ENCODE measurements around the gene SAMD14. TPM values are rescaled to one million over a fixed set of nuclear protein-coding genes. Genes with fewer than 3 reads are reported as not detected.

Gene SAMD14
- total RNA-seq, 1 donor from 2014 or later: 27.6 TPM

DNA sequence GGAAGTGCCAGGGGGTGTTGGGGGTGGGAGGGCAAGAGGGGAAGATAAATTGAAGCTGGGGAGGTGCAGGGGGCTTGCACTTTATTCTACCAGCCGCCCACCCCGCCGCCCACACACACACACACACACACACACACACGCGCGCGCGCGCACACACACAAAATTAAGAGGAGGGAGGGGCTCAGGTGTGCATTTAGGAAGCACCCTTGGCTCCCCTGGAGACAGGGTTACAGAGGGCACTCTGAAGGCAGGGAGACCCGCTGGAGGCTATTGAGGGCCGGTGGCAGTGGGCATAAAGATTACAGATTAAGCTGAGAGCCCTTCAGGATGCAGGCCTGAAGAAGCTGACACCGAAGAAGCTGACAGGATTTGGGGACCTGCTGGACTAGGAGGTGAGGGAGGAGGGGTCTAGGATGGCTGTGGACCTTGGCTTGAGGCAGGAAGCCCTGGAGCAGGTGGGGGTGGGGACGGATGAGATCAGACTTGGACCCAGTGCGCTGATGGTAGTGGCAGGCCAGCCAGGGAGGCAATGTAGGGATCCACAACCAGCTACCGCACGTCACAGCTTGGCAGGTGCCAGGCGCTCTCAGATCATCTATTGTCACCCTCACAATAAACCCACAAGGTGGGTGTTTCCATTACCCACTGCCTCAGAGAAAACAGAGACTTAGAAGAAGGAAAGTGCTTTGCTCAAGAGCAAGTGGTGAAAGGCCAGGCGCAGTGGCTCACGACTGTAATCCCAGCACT lies 772 bp upstream of the SAMD14 start:
- peaks cover 3% of the 10 kb centered on the region for H3K36me3 Mint-ChIP-seq (ENCODE audit: low read depth)
- TF ChIP-seq, protein P1, sequence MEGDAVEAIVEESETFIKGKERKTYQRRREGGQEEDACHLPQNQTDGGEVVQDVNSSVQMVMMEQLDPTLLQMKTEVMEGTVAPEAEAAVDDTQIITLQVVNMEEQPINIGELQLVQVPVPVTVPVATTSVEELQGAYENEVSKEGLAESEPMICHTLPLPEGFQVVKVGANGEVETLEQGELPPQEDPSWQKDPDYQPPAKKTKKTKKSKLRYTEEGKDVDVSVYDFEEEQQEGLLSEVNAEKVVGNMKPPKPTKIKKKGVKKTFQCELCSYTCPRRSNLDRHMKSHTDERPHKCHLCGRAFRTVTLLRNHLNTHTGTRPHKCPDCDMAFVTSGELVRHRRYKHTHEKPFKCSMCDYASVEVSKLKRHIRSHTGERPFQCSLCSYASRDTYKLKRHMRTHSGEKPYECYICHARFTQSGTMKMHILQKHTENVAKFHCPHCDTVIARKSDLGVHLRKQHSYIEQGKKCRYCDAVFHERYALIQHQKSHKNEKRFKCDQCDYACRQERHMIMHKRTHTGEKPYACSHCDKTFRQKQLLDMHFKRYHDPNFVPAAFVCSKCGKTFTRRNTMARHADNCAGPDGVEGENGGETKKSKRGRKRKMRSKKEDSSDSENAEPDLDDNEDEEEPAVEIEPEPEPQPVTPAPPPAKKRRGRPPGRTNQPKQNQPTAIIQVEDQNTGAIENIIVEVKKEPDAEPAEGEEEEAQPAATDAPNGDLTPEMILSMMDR (IDR thresholded peaks at IDR 0.05): no peak
- H3K27ac Mint-ChIP-seq (ENCODE audit: unreplicated experiment): peak overlapping the region; percentile 69
- no peaks in the 10 kb centered on the region for H3K27me3 Mint-ChIP-seq (ENCODE audit: low read depth)
- peak overlapping the region; percentile 71 for H3K4me3 Mint-ChIP-seq (ENCODE audit: unreplicated experiment)
- H3K9me3 Mint-ChIP-seq (ENCODE audit: low read depth): no peaks in the 10 kb centered on the region
- no peak for DNase-seq (ENCODE audit: low spot score)
- peaks cover 52% of the 10 kb centered on the region for H3K4me1 Mint-ChIP-seq (ENCODE audit: low read depth)

DNA sequence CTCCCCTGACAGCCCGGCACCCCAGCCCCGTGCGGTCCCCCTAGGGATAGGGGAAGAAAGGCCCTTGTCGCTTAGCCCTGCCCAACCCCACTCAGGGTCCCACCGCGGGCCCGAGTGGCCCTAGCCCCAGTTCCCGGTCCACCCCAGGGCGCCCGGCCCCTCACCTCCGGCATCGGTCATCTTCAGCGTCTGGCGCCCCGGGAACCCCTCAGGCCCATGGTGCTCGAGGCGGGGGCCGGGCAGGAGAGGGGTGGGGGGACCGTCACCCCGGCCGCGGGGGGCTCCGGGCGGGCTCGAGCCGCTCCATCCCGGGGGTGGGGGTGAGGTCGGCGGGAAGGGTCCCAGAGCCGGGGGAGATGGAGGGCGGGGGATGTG lies 620 bp downstream of the SAMD14 start:
- H3K27ac Mint-ChIP-seq (ENCODE audit: unreplicated experiment): no peak overlapping the region
- DNase-seq (ENCODE audit: low spot score): peak; percentile 83

DNA sequence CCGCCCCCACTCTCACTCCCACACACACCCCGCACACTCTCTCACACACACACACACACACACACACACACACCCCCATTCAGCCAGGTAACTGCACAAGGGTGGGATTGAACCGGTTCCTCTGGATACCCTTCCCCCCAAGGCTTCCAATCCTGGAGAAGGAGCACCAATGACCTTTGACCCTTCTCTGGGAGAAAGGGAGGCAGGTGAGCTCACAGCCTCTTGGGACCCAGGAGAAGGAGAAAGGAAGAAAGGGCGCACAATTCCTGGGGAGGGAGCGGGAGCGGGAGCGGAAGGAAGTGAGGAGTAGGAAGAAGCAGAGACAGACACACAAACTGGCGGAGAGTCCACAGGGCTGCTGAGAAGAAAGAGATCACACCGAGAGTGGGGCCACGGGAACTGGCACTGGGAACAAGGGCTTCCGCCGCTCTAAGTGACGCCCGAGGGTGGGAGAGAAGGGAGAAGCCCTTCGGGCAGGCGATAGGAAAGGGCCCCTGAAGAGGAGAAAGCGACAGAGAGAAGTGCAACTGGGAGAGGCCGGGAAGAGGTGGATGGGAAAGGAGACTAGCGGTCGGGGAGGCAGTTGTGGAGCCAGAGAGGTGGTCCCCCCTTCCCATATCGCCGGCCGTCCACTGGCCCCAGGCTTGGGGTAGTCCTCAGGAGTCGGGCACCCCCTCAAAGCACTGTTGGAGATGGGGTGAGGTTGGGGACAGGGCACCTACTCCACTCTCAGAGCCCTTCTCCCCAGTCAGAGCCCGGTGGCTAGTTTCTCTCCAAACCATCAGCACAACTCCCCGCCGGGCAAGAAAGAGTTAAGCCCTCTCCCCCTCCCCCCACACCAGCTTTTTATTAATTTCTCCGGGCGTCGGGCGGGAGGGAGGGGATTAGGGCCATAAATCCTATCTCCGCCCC lies 1.3 kb downstream of the SAMD14 start:
- H3K4me1 Mint-ChIP-seq (ENCODE audit: low read depth): peaks cover 44% of the 10 kb centered on the region
- H3K27ac Mint-ChIP-seq (ENCODE audit: unreplicated experiment): peak overlapping the region; percentile 86
- peak; percentile 86 for DNase-seq (ENCODE audit: low spot score)
- H3K4me3 Mint-ChIP-seq (ENCODE audit: unreplicated experiment): peak overlapping the region; percentile 97
- H3K9me3 Mint-ChIP-seq (ENCODE audit: low read depth): no peaks in the 10 kb centered on the region
- TF ChIP-seq, protein P1 (IDR thresholded peaks at IDR 0.05): no peak
- no peaks in the 10 kb centered on the region for H3K27me3 Mint-ChIP-seq (ENCODE audit: low read depth)
- H3K36me3 Mint-ChIP-seq (ENCODE audit: low read depth): no peaks in the 10 kb centered on the region

More for the DNA sequence above, 620 bp downstream of the SAMD14 start:
- TF ChIP-seq, protein P1 (IDR thresholded peaks at IDR 0.05): no peak
- H3K9me3 Mint-ChIP-seq (ENCODE audit: low read depth): no peaks in the 10 kb centered on the region
- H3K4me1 Mint-ChIP-seq (ENCODE audit: low read depth): peaks cover 46% of the 10 kb centered on the region
- no peaks in the 10 kb centered on the region for H3K27me3 Mint-ChIP-seq (ENCODE audit: low read depth)
- no peaks in the 10 kb centered on the region for H3K36me3 Mint-ChIP-seq (ENCODE audit: low read depth)
- H3K4me3 Mint-ChIP-seq (ENCODE audit: unreplicated experiment): peak overlapping the region; percentile 97

DNA sequence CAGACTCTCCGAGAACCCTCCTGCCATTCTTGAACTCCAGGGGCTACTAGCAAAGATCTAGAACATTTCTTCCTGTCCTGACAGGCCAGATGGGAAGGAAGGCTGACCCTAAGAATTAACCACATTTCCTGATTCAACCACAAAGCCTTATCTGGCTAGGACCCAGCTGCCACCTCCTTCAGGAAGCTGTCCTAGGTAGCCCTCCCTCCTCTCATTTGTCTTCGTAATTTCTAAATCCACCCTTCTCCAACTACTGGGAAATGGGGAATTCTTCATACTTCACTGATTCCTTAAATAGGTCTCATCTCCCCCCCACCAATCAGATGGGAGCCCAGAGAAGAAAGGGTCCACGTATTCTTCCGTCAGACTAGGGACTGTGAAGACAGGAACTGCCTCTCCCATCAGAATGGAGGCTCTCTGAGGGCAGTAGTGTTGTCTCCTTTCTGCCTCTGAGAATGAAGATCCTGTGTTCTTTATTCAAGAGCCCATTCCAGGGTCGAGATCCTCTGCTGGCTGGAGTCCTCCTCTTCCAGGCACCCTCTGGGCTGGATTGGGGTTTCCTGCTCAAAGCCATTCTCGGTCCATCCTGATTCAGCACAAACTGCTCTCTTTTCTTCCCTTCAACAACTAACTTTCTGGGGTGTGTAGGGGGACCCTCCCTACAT lies 2.1 kb downstream of the SAMD14 start:
- DNase-seq (ENCODE audit: low spot score): no peak
- peak overlapping the region; percentile 10 for H3K4me3 Mint-ChIP-seq (ENCODE audit: unreplicated experiment)
- H3K27ac Mint-ChIP-seq (ENCODE audit: unreplicated experiment): no peak overlapping the region
- no peaks in the 10 kb centered on the region for H3K36me3 Mint-ChIP-seq (ENCODE audit: low read depth)
- peaks cover 36% of the 10 kb centered on the region for H3K4me1 Mint-ChIP-seq (ENCODE audit: low read depth)
- H3K27me3 Mint-ChIP-seq (ENCODE audit: low read depth): no peaks in the 10 kb centered on the region
- TF ChIP-seq, protein P1 (IDR thresholded peaks at IDR 0.05): no peak
- no peaks in the 10 kb centered on the region for H3K9me3 Mint-ChIP-seq (ENCODE audit: low read depth)

All from chondrocyte (in vitro differentiated cells).